Activated CD4-positive, alpha-beta T cell treated with anti-CD3 and anti-CD28 coated beads, Interleukin-2, Interleukin-6, amounts not matched to agents 100 ng/mL and 50 ng/mL, durations not matched to agents 16 hours and 8 hours (primary cell): ENCODE results near the gene OR10A2.
A peak's percentile ranks its signal among the peaks of the same experiment; 100 is the strongest.
"Not testable (repeated sequence)": the region's sequence is repeated elsewhere in the genome, so short reads cannot be mapped to it uniquely, and the experiment has no call there.

Experiments used
- DNase-seq: peaks from one replicate; pipeline ENCODE4 v3.0.0-alpha.2; 2020

The OR10A2 gene

DNA sequence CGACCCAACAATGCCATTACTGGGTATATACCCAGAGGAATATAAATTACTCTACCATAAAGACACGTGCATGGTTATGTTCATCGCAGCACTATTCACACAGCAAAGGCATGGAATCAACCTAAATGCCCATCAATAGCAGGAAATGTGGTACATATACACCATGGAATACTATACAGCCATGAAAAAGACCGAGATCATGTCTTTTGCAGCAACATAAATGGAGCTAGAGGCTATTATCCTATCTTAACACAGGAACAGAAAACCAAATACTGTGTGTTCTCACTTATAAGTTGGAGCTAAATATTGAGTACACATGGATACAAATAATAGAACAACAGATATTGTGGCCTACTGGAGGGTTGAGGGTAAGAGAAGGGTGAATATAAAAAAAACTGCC lies 26.0 kb downstream of the OR10A2 start:
- no peak for DNase-seq

DNA sequence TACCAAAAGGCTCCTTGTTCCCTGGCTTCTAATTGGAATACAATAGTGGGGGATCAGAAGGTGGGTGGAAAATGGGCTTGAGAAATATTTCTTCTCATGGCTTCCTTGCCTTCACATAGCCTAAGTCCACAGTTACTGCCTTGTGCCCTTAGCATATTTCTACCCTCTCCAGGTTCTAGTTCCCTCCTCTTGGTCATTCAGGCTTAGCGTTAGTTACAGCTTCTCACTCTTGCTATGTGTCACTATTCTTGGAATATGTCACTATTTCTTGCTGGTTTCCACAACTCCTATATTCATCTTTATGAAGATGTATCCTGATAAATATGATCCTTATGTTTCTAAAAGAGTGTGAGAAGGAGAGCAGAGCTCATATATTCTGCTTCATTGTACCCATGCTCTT lies 27.0 kb downstream of the OR10A2 start:
- DNase-seq: no peak

DNA sequence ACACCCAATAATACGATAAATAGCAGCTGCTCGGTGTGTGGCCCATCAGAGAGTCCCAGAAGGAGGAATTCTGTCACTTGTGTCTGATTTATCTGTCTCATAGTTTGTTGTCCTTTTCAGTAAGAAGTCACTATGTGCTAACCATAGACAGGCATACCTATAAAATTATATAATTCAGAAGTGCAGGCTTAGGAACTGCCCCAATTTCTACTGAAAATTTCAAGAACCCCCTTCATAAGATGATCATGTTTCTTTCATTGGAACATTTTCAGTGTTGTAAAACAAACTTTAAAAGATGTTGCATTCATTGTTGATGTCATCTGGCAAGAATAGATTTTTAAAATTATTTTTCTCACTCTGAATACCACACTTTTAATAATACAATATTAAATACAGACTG lies 29.5 kb downstream of the OR10A2 start, which contains the start of gene OR2D2:
Gene OR2D2 (minus strand): TSS at position 101 of the 400 bp plus-strand sequence. CDS start 0 bp downstream, at position 101.
- DNase-seq: no peak

DNA sequence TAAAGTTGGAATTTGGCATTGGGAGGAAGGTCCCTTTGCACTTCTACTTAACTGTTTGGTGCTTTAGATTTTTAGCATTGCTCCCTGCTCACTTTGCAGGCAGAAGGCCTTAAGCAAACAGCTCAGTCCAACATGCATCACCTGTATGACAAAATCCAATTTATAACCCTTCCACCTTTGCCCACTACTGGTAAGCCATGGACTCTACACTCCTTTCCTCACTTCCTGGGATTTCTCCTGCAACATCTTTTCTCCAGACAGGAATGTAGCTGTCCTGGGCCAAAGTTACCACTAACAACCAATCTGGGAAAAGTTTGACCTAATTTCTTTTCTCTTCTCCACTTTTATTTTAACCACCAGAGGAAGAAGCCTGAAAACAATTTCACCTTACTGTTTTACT lies 31.2 kb downstream of the OR10A2 start:
- DNase-seq: no peak

DNA sequence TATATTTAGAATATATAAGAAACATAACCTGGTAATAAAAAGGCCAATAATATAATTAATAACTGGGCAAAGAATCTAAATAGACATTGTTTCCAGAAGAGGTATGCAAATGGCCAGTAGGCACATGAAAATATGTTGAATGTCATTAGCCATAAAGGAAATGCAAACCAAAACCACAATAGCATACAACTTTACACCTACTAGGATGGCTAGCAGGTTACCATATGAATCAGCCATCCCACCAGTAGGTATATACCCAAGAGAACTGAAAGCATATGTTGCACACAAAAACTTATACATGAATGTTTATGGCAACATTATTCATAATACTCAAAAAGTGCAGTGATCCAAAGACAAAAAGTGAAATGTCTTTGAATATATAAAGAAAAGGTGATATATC lies 32.2 kb downstream of the OR10A2 start:
- DNase-seq: peak; percentile 29

DNA sequence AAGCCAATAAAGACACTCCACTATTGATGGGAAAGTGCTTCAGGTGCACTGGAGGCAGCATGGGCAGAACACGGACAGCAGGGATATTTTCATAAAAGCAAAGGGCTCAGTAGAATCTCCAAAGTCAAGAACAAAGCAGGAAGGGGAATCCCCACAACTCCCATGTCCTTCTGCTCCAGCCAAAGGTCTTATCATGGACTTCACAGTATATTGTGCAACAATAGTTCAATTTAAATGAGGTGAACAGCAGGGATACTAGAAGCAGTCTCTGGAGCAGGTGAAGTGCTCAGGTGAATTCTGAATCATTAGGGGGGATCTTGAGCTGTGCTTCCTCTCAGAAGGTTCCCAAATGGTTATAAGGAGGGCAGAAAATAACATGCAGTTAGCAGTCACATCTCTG lies 36.1 kb downstream of the OR10A2 start:
- DNase-seq: no peak

DNA sequence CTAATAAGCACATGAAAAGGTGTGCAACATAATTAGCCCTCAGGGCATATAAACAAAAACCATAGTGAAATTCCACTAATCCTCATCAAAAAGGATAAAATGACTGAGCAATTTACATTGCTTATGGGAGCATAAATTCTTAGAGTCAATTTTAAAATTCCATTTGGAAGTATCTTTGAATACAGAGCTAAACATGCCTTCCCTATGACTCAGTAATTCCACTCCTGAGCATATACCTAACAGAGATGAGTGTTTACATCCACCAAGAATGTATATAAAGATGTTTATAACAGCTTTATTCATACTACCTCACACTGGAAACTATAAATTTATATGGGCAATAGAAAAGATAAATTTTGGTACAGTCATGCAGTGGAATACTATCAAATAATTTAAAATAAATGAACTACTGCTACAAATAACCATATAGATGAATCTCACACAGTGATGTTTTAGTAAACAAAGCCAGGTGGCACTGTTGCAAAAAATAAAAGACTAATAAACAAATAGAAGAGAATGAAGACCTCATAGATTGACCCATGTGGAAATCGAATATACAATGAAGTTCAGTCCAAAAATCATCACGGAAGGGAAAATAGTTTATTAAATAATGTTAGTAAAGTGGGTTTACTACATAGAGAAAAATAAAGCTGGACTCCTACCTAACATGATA lies 37.6 kb downstream of the OR10A2 start:
- no peak for DNase-seq

DNA sequence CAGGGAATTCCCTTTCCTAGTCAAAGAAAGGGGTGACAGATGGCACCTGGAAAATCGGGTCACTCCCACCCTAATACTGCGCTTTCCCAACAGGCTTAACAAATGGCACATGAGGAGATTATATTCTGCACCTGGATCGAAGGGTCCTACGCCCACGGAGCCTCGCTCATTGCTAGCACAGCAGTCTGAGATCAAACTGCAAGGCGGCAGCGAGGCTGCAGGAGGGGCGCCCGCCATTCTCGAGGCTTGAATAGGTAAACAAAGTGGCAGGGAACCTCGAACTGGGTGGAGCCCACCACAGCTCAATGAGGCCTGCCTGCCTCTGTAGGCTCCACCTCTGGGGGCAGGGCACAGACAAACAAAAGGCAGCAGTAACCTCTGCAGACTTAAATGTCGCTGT lies 41.9 kb downstream of the OR10A2 start:
- DNase-seq: not testable (repeated sequence)

DNA sequence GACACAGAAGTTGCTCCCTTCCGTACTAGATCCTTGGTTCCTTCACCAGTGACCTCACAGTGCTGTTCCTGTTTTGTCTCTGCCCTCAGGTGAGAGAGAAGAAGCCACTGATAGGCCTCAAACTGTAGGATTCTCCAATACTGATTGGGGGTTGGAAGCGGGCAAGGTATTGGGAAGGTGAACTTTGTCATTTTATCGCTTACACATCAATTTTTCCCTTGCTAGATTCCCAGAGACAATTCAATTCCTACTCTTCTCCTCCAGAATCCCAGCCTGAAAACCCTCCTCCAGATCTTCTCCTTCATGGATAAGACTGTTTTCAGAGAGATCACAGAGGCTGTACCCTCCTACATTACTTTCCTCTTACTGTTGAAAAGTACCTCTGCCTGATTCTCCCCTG lies 48.5 kb downstream of the OR10A2 start:
- no peak for DNase-seq

DNA sequence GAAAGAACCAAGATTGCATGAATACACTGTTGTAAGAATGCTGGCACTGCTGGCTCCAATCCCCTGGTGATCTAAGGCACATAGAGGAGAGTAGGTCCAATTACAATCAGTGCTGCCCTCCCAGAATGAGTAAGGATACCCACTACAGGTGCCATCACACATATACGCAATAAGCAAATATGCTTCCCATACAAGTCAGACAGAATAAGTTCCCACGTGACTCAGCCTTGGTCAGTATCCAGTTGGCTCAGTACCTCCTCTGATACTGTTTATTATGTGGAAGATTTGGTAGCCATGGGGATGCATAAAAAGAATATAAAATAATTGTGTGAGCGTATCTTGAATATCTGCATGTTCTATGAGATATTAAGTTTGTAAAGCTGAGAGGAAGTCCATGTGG lies 49.1 kb downstream of the OR10A2 start:
- no peak for DNase-seq

DNA sequence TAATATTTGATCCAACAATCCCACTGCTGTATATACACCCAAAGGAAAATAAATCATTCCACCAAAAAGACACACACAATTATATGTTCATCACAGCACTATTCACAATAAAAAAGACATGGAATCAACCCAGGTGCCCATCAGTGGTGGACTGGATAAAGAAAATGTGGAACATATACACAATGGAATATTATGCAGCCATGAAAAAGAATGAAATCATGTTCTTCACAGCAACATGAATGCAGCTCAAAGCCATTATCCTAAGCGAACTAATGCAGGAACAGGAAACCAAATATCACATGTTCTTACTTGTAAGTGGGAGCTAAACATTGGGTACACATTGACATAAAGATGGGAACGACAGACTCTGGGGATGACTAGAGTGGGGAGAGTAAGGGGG lies 56.8 kb downstream of the OR10A2 start:
- DNase-seq: no peak

DNA sequence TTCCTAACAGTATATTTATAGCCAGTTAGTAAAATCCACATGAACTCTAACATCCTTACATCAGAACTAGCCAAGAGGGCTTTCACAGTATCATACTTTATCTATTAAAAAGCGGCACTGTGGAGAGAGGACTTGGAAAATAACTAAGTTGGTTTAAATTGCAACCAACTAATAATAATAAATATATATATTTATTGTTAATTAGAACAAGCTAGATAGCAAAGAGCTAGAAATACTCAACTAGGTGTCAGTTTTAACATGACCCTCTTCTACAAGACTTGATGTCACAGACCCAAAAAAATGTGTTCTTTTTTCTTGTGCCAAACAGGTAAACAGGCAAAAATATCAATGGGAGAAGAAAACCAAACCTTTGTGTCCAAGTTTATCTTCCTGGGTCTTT lies 57.8 kb downstream of the OR10A2 start, which contains the start of gene OR2D3:
Gene OR2D3 (plus strand): TSS at position 301 of the 400 bp plus-strand sequence. CDS start 0 bp downstream, at position 301.
- no peak for DNase-seq
